ENCODE measurements around the gene CREBBP. TPM values are rescaled to one million over a fixed set of nuclear protein-coding genes. Genes with fewer than 3 reads are reported as not detected.
A peak's percentile ranks its signal among the peaks of the same experiment; 100 is the strongest.
"Not testable (repeated sequence)": the region's sequence is repeated elsewhere in the genome, so short reads cannot be mapped to it uniquely, and the experiment has no call there.

The CREBBP gene
- total RNA-seq, 1 experiment from 2014 or later: 79.6 TPM

GRCh38 chr16:3717235-3718018, 163.1 kb downstream of the CREBBP start, which contains the start of gene TRAP1:
TRAP1 (minus strand) TSS chr16:3717524; CDS start chr16:3717508, 16 bp downstream.
- intact Hi-C loops (cut with micrococcal nuclease; ENCODE audit: unreplicated experiment): no loop called here
- Histone ChIP-seq H3K27me3 (replicated peaks; ENCODE audit: insufficient read depth, low read depth, low read length, poor library complexity) (no peaks in the 10 kb centered on the region), H3K36me3 (ENCODE audit: insufficient read depth, low read length, poor library complexity, severe bottlenecking) (peaks cover 13% of the 10 kb centered on the region), H3K27ac (ENCODE audit: low read depth, low read length, poor library complexity, severe bottlenecking) (peak within 1 kb of the TSS; percentile 93), H3K4me1 (ENCODE audit: insufficient read depth, low read length, poor library complexity, severe bottlenecking) (no peaks in the 10 kb centered on the region), H3K4me3 (ENCODE audit: low read depth, low read length, poor library complexity, severe bottlenecking) (peak within 1 kb of the TSS; percentile 100), H3K9me3 (ENCODE audit: low read depth, low read length, poor library complexity, severe bottlenecking) (no peaks in the 10 kb centered on the region)
- no peak for TF ChIP-seq EZH2 (IDR thresholded peaks at IDR 0.05; ENCODE audit: borderline replicate concordance, low read depth, low read length, poor library complexity, severe bottlenecking)
- TF ChIP-seq, protein P1, sequence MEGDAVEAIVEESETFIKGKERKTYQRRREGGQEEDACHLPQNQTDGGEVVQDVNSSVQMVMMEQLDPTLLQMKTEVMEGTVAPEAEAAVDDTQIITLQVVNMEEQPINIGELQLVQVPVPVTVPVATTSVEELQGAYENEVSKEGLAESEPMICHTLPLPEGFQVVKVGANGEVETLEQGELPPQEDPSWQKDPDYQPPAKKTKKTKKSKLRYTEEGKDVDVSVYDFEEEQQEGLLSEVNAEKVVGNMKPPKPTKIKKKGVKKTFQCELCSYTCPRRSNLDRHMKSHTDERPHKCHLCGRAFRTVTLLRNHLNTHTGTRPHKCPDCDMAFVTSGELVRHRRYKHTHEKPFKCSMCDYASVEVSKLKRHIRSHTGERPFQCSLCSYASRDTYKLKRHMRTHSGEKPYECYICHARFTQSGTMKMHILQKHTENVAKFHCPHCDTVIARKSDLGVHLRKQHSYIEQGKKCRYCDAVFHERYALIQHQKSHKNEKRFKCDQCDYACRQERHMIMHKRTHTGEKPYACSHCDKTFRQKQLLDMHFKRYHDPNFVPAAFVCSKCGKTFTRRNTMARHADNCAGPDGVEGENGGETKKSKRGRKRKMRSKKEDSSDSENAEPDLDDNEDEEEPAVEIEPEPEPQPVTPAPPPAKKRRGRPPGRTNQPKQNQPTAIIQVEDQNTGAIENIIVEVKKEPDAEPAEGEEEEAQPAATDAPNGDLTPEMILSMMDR (conservative IDR thresholded peaks at IDR 0.05; ENCODE audit: low read depth, low read length): no peak
- peak; percentile 90 for DNase-seq (ENCODE audit: low spot score)
- ChIA-PET CTCF (no interaction called here), POLR2A (ENCODE audit: low non-redundant PET) (interaction anchor here (0.6 kb wide), 1 partner anchor 23 kb away, joined by 3 read pairs; no protein-coding TSS in a partner anchor)
- BruUV-seq (replicated peaks): no TSS peak

- peak overlapping the region; percentile 93 for H3K27ac ChIP-seq (ENCODE audit: low read depth, low read length, poor library complexity, severe bottlenecking)
- H3K9me3 ChIP-seq (ENCODE audit: low read depth, low read length, poor library complexity, severe bottlenecking): no peaks in the 10 kb centered on the region
- CTCF ChIA-PET: no interaction called here
- no peak for TF ChIP-seq EZH2 (IDR thresholded peaks at IDR 0.05; ENCODE audit: borderline replicate concordance, low read depth, low read length, poor library complexity, severe bottlenecking)
- TF ChIP-seq, protein P1 (conservative IDR thresholded peaks at IDR 0.05; ENCODE audit: low read depth, low read length): no peak
- no TSS peak for BruUV-seq (replicated peaks)
- DNase-seq (ENCODE audit: low spot score): peak; percentile 56
- H3K36me3 ChIP-seq (ENCODE audit: insufficient read depth, low read length, poor library complexity, severe bottlenecking): peaks cover 13% of the 10 kb centered on the region
- no peaks in the 10 kb centered on the region for H3K27me3 ChIP-seq (replicated peaks; ENCODE audit: insufficient read depth, low read depth, low read length, poor library complexity)
- intact Hi-C loops (cut with micrococcal nuclease; ENCODE audit: unreplicated experiment): no loop called here
- H3K4me3 ChIP-seq (ENCODE audit: low read depth, low read length, poor library complexity, severe bottlenecking): peak overlapping the region; percentile 100
- no peaks in the 10 kb centered on the region for H3K4me1 ChIP-seq (ENCODE audit: insufficient read depth, low read length, poor library complexity, severe bottlenecking)
- POLR2A ChIA-PET (ENCODE audit: low non-redundant PET): no interaction called here
These were observed 163.7 kb downstream of the CREBBP start for GRCh38 chr16:3716831-3717234.

- Histone ChIP-seq H3K27me3 (replicated peaks; ENCODE audit: insufficient read depth, low read depth, low read length, poor library complexity) (no peaks in the 10 kb centered on the region), H3K27ac (ENCODE audit: low read depth, low read length, poor library complexity, severe bottlenecking) (no peak overlapping the region), H3K4me3 (ENCODE audit: low read depth, low read length, poor library complexity, severe bottlenecking) (no peak overlapping the region), H3K36me3 (ENCODE audit: insufficient read depth, low read length, poor library complexity, severe bottlenecking) (peaks cover 13% of the 10 kb centered on the region), H3K9me3 (ENCODE audit: low read depth, low read length, poor library complexity, severe bottlenecking) (no peaks in the 10 kb centered on the region), H3K4me1 (ENCODE audit: insufficient read depth, low read length, poor library complexity, severe bottlenecking) (no peaks in the 10 kb centered on the region)
- TF ChIP-seq EZH2 (IDR thresholded peaks at IDR 0.05; ENCODE audit: borderline replicate concordance, low read depth, low read length, poor library complexity, severe bottlenecking): no peak
- TF ChIP-seq, protein P1 (conservative IDR thresholded peaks at IDR 0.05; ENCODE audit: low read depth, low read length): no peak
- POLR2A ChIA-PET (ENCODE audit: low non-redundant PET): no interaction called here
- DNase-seq (ENCODE audit: low spot score): no peak
- CTCF ChIA-PET: no interaction called here
- no TSS peak for BruUV-seq (replicated peaks)
- intact Hi-C loops (cut with micrococcal nuclease; ENCODE audit: unreplicated experiment): no loop called here
These were observed 165.1 kb downstream of the CREBBP start for GRCh38 chr16:3715430-3715829.

- H3K27me3 ChIP-seq (replicated peaks; ENCODE audit: insufficient read depth, low read depth, low read length, poor library complexity); CTCF ChIA-PET; BruUV-seq (replicated peaks); POLR2A ChIA-PET (ENCODE audit: low non-redundant PET); H3K4me1 ChIP-seq (ENCODE audit: insufficient read depth, low read length, poor library complexity, severe bottlenecking); DNase-seq (ENCODE audit: low spot score); intact Hi-C loops (cut with micrococcal nuclease; ENCODE audit: unreplicated experiment); H3K9me3 ChIP-seq (ENCODE audit: low read depth, low read length, poor library complexity, severe bottlenecking); H3K27ac ChIP-seq (ENCODE audit: low read depth, low read length, poor library complexity, severe bottlenecking); H3K4me3 ChIP-seq (ENCODE audit: low read depth, low read length, poor library complexity, severe bottlenecking): not testable (repeated sequence)
- peaks cover 16% of the 10 kb centered on the region for H3K36me3 ChIP-seq (ENCODE audit: insufficient read depth, low read length, poor library complexity, severe bottlenecking)
These were observed 166.1 kb downstream of the CREBBP start for GRCh38 chr16:3714378-3714777.

Data from A673 (cell line).